Ammon's horn (tissue), 1 donor: ENCODE measurements around the gene PTPRG.

ENCODE experiments used
- DNase-seq: peaks from one replicate; pipeline ENCODE4 v3.0.0-alpha.2; 2016; ENCODE audit warnings: low spot score

Gene PTPRG

GRCh38 chr3:62277450-62277849 is 716.1 kb downstream of the PTPRG start:
- DNase-seq, result no peak

GRCh38 chr3:62277986-62278385 is 716.6 kb downstream of the PTPRG start:
- no peak for DNase-seq

- no peak for DNase-seq
These were observed 720.4 kb downstream of the PTPRG start for GRCh38 chr3:62281726-62282125.

- DNase-seq, result no peak
These were observed 723.1 kb downstream of the PTPRG start for GRCh38 chr3:62284442-62284841.

GRCh38 chr3:62287392-62287927 is 726.1 kb downstream of the PTPRG start:
- DNase-seq, result no peak

GRCh38 chr3:62289922-62290321 is 728.6 kb downstream of the PTPRG start:
- DNase-seq, result no peak

GRCh38 chr3:62293051-62293780 is 731.8 kb downstream of the PTPRG start:
- peak; percentile 7 for DNase-seq

GRCh38 chr3:62295571-62295970 is 734.2 kb downstream of the PTPRG start:
- DNase-seq, result no peak

- DNase-seq, result no peak
These were observed 739.2 kb downstream of the PTPRG start for GRCh38 chr3:62300617-62301016.

- no peak for DNase-seq
These were observed 750.8 kb downstream of the PTPRG start for GRCh38 chr3:62312201-62312600.

GRCh38 chr3:62316525-62316924 is 755.2 kb downstream of the PTPRG start:
- DNase-seq, result no peak

- peak; percentile 3 for DNase-seq
These were observed 757.0 kb downstream of the PTPRG start for GRCh38 chr3:62318365-62318751.

- peak; percentile 86 for DNase-seq
These were observed 757.6 kb downstream of the PTPRG start for GRCh38 chr3:62318752-62319569.

- DNase-seq, result no peak
These were observed 758.3 kb downstream of the PTPRG start for GRCh38 chr3:62319570-62320243.

- no peak for DNase-seq
These were observed 761.9 kb downstream of the PTPRG start for GRCh38 chr3:62323241-62323640.

GRCh38 chr3:62325896-62326295 is 764.5 kb downstream of the PTPRG start:
- no peak for DNase-seq

GRCh38 chr3:62329971-62330370 is 768.6 kb downstream of the PTPRG start:
- DNase-seq, result peak; percentile 53

GRCh38 chr3:62332017-62332416 is 770.6 kb downstream of the PTPRG start:
- no peak for DNase-seq

GRCh38 chr3:62332835-62333244 is 771.5 kb downstream of the PTPRG start:
- DNase-seq, result peak; percentile 13

- DNase-seq, result no peak
These were observed 773.8 kb downstream of the PTPRG start for GRCh38 chr3:62335196-62335595.

- DNase-seq, result no peak
These were observed 782.4 kb downstream of the PTPRG start for GRCh38 chr3:62343755-62344154.
